Coronary artery (tissue), 2 donors: ENCODE measurements around the gene NFIX.

Experiments used
- DNase-seq: peaks from one replicate; pipeline ENCODE4 v3.0.0-alpha.2; 2017; ENCODE audit warnings: low spot score
- H3K27ac ChIP-seq, 2 donors: fragments of 200-600 bp; sonication (generic); one replicate each; pipeline ENCODE4 v1.5.1; 2016 to 2019
- H3K4me3 ChIP-seq: fragments of 200-600 bp; sonication (generic); 2 replicates; pipeline ENCODE4 v1.5.1; 2016; ENCODE audit warnings: mild to moderate bottlenecking, moderate library complexity
- TF ChIP-seq, protein P1 (sequence below): fragments of 200-600 bp; sonication (generic); IDR thresholded peaks from one replicate; pipeline ENCODE4 v1.5.1; 2019; ENCODE audit warnings: antibody characterized with exemption

Gene NFIX

GRCh38 chr19:13120817-13121216 lies 125.5 kb downstream of the NFIX start:
- Histone ChIP-seq H3K27ac (no peak overlapping the region), H3K4me3 (no peak overlapping the region)
- TF ChIP-seq, protein P1, sequence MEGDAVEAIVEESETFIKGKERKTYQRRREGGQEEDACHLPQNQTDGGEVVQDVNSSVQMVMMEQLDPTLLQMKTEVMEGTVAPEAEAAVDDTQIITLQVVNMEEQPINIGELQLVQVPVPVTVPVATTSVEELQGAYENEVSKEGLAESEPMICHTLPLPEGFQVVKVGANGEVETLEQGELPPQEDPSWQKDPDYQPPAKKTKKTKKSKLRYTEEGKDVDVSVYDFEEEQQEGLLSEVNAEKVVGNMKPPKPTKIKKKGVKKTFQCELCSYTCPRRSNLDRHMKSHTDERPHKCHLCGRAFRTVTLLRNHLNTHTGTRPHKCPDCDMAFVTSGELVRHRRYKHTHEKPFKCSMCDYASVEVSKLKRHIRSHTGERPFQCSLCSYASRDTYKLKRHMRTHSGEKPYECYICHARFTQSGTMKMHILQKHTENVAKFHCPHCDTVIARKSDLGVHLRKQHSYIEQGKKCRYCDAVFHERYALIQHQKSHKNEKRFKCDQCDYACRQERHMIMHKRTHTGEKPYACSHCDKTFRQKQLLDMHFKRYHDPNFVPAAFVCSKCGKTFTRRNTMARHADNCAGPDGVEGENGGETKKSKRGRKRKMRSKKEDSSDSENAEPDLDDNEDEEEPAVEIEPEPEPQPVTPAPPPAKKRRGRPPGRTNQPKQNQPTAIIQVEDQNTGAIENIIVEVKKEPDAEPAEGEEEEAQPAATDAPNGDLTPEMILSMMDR: no peak
- DNase-seq: no peak

- no peak for DNase-seq
- TF ChIP-seq, protein P1: no peak
- no peak overlapping the region for H3K27ac ChIP-seq
- no peak overlapping the region for H3K4me3 ChIP-seq
These were observed 126.4 kb downstream of the NFIX start for GRCh38 chr19:13121551-13122274.

DNA sequence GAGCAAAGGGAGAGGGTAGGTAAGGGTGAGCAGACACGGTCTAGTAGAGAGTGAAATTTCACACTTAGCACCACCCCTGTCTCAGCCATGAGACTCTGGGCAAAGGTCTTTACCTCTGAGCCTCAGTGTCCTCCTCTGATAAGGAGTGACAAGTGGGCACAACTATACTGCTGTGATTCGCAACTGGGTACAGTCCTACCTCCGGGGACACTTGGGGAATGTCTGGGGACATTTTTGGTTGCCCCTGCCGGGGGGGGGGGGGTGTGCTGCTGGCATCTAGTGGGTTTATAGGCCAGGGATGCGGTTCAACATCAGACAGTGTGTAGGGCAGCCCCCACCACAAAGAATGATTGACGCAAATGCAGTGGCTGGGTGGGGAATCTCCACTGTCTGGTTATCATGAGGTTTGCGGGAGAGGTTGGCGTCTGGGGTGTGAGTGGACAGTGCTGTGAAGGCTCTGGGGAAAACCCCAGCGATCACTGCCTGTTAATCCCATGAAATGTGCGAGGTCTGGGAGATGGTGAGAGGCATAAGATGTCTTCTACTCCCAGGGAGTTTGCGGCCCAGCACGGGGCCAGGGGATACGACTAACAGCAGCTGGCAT lies 127.1 kb downstream of the NFIX start:
- H3K27ac ChIP-seq: no peak overlapping the region
- DNase-seq: no peak
- TF ChIP-seq, protein P1: no peak
- H3K4me3 ChIP-seq: no peak overlapping the region

GRCh38 chr19:13122980-13123957 lies 128.0 kb downstream of the NFIX start:
- DNase-seq: no peak
- Histone ChIP-seq H3K27ac (no peak overlapping the region), H3K4me3 (no peak overlapping the region)
- TF ChIP-seq, protein P1: no peak

GRCh38 chr19:13127051-13127450 lies 131.8 kb downstream of the NFIX start:
- Histone ChIP-seq H3K4me3 (no peak overlapping the region), H3K27ac (no peak overlapping the region)
- TF ChIP-seq, protein P1: no peak
- DNase-seq: no peak

- Histone ChIP-seq H3K4me3 (no peak overlapping the region), H3K27ac (no peak overlapping the region)
- TF ChIP-seq, protein P1: no peak
- DNase-seq: no peak
These were observed 132.7 kb downstream of the NFIX start for GRCh38 chr19:13127811-13128575.
